Measurements from ENCODE around the gene GP5. TPM values are rescaled to one million over a fixed set of nuclear protein-coding genes. Genes with fewer than 3 reads are reported as not detected.

The GP5 gene
- total RNA-seq, 4 donors from 2014 or later, result 0.17 to 0.34 TPM; not detected in 2

- WGBS, result 82% methylated on average over 6 of the region's 6 CpGs
- Histone ChIP-seq H3K4me1 (peaks cover 3 to 26% (median 16%) of the 10 kb centered on the region in 4 donors), H3K9me3 (no peaks in the 10 kb centered on the region), H3K27me3 (peaks cover 0 to 45% (median 0%) of the 10 kb centered on the region in 4 donors), H3K27ac (replicated peaks in 1 of 4) (no peak overlapping the region), H3K4me3 (no peak overlapping the region), H3K36me3 (no peaks in the 10 kb centered on the region)
- intact Hi-C loops (cut with DNase I), result no loop called here
- DNase-seq (ENCODE audit: extremely low spot score), result no peak
- TF ChIP-seq CTCF (IDR thresholded peaks at IDR 0.05) (no peak), POLR2AphosphoS5 (IDR thresholded peaks at IDR 0.05) (no peak), EP300 (IDR thresholded peaks at IDR 0.05) (no peak), POLR2A (IDR thresholded peaks at IDR 0.05; ENCODE audit: low read depth) (no peak)
These were observed 30.1 kb downstream of the GP5 start for GRCh38 chr3:194368918-194369317.

- H3K36me3 ChIP-seq, result no peaks in the 10 kb centered on the region
- H3K27me3 ChIP-seq, result peaks cover 0 to 45% (median 0%) of the 10 kb centered on the region in 4 donors
- H3K4me1 ChIP-seq, result peaks cover 3 to 26% (median 16%) of the 10 kb centered on the region in 4 donors
- TF ChIP-seq POLR2A (IDR thresholded peaks at IDR 0.05; ENCODE audit: low read depth) (no peak), POLR2AphosphoS5 (IDR thresholded peaks at IDR 0.05) (no peak), CTCF (IDR thresholded peaks at IDR 0.05) (no peak), EP300 (IDR thresholded peaks at IDR 0.05) (no peak)
- no peak for DNase-seq (ENCODE audit: extremely low spot score)
- 73% methylated on average over 18 of the region's 18 CpGs for WGBS
- H3K27ac ChIP-seq (replicated peaks in 1 of 4), result no peak overlapping the region
- H3K4me3 ChIP-seq, result no peak overlapping the region
- H3K9me3 ChIP-seq, result no peaks in the 10 kb centered on the region
- intact Hi-C loops (cut with DNase I), result no loop called here
These were observed 30.8 kb downstream of the GP5 start for GRCh38 chr3:194367992-194368841.

GRCh38 chr3:194365978-194366490, 33.0 kb downstream of the GP5 start:
- Histone ChIP-seq H3K9me3 (no peaks in the 10 kb centered on the region), H3K4me1 (peaks cover 3 to 26% (median 16%) of the 10 kb centered on the region in 4 donors), H3K27ac (replicated peaks in 1 of 4) (no peak overlapping the region), H3K36me3 (no peaks in the 10 kb centered on the region), H3K4me3 (no peak overlapping the region), H3K27me3 (peaks cover 0 to 26% (median 0%) of the 10 kb centered on the region in 4 donors)
- TF ChIP-seq POLR2A (IDR thresholded peaks at IDR 0.05; ENCODE audit: low read depth) (no peak), EP300 (IDR thresholded peaks at IDR 0.05) (no peak), POLR2AphosphoS5 (IDR thresholded peaks at IDR 0.05) (no peak), CTCF (IDR thresholded peaks at IDR 0.05) (no peak)
- no peak for DNase-seq (ENCODE audit: extremely low spot score)
- 89% methylated on average over 8 of the region's 12 CpGs for WGBS
- intact Hi-C loops (cut with DNase I), result no loop called here

- Histone ChIP-seq H3K36me3 (no peaks in the 10 kb centered on the region), H3K9me3 (no peaks in the 10 kb centered on the region), H3K27me3 (peaks cover 0 to 21% (median 0%) of the 10 kb centered on the region in 4 donors), H3K27ac (replicated peaks in 1 of 4) (no peak overlapping the region), H3K4me3 (no peak overlapping the region), H3K4me1 (peaks cover 3 to 26% (median 16%) of the 10 kb centered on the region in 4 donors)
- 95% methylated on average over 5 of the region's 6 CpGs for WGBS
- no peak for DNase-seq (ENCODE audit: extremely low spot score)
- intact Hi-C loops (cut with DNase I), result no loop called here
- TF ChIP-seq CTCF (IDR thresholded peaks at IDR 0.05) (no peak), EP300 (IDR thresholded peaks at IDR 0.05) (no peak), POLR2A (IDR thresholded peaks at IDR 0.05; ENCODE audit: low read depth) (no peak)
These were observed 33.5 kb downstream of the GP5 start for GRCh38 chr3:194365526-194365925.
